Stimulated activated naive CD8-positive, alpha-beta T cell treated with anti-CD3 and anti-CD28 coated beads, Interleukin-15, Interleukin-2, amounts not matched to agents 100 ng/mL and 50 ng/mL, for 24 hours (primary cell): ENCODE data around the gene GPR25.

Source experiments
- H3K27ac Mint-ChIP-seq: one replicate; pipeline ENCODE4 v1.8.0; 2021; ENCODE audit warnings: mild to moderate bottlenecking, mixed read lengths
- H3K27me3 Mint-ChIP-seq: one replicate; pipeline ENCODE4 v1.8.0; 2021; ENCODE audit warnings: mixed read lengths
- H3K36me3 Mint-ChIP-seq: one replicate; pipeline ENCODE4 v1.8.0; 2021; ENCODE audit warnings: low read depth, mixed read lengths
- H3K4me1 Mint-ChIP-seq: one replicate; pipeline ENCODE4 v1.8.0; 2021; ENCODE audit warnings: low read depth, mixed read lengths
- H3K4me3 Mint-ChIP-seq: one replicate; pipeline ENCODE4 v1.8.0; 2021; ENCODE audit warnings: mild to moderate bottlenecking, mixed read lengths
- H3K9me3 Mint-ChIP-seq: one replicate; pipeline ENCODE4 v1.8.0; 2021; ENCODE audit warnings: mixed read lengths

The GPR25 gene

DNA sequence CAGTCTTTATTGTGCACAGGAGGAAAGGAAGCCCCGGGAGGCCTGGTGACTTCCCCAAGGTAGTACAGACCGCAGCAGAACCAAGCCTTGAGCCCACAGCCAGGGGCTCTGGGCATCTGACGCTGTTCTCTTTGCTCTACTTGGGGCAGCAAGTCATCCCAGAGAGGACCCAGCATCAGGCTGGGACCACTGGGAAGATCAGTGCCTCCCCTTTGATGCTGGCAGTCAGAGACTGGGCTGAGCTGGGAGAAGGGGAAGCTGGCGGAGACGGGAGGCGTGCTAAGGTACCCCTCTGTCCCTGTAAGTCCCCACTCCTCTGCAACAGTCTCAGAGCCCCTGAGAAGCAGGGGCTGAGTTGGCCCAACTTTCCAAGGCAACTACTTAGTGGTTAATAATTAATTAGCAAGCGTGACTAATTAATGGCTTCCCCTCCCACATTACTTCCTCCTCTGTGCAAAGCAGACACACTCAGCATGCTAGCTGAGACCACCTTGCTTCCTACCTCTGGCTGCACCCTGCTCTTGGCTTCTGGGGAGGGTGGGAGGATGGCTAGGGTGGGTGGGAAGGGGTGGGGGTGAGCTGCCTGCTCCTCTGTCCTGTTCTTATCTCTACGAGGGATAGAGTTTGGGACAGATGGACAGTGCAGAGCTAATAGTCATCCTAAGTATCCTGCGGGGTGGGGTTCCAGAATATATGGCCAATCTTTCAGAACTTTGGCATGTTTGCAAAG is 23.2 kb downstream of the GPR25 start:
- H3K36me3 Mint-ChIP-seq = no peaks in the 10 kb centered on the region
- peaks cover 11% of the 10 kb centered on the region for H3K4me1 Mint-ChIP-seq
- no peak overlapping the region for H3K27ac Mint-ChIP-seq
- no peak overlapping the region for H3K4me3 Mint-ChIP-seq
- peaks cover 35% of the 10 kb centered on the region for H3K27me3 Mint-ChIP-seq
- H3K9me3 Mint-ChIP-seq = no peaks in the 10 kb centered on the region

DNA sequence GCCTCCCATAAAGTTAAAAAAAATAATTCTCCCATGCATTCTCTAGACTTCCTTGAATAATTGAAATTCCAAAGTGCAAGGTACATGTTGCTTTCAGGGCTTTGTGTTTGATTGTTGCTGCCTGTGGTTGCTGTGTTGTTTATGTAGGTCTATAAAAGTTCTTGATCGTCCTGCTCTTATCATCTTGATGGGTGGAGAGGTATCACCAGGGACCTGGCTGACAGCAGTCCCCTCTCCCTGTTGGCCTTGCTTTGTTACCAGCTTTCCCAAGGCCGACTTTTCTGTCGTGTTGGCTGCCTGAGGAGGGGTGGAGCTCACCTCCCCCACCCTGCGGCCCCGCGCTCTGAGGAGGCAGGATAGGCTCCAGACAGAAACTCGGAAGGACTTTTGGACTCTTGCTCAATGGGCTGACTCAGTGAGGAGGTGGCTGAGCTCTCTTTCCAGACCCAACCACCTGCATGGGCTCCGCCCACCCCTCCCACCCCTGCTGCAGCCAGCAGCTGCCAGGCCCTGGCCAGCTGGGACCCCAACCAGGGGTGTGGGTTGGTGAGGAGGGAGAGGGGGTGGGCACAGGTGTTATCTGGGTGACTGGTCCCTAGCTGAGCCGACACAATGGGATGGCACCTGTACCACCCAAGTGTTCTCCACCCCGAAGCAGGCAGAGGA is 23.9 kb downstream of the GPR25 start:
- no peak overlapping the region for H3K4me3 Mint-ChIP-seq
- H3K4me1 Mint-ChIP-seq = peaks cover 7% of the 10 kb centered on the region
- no peak overlapping the region for H3K27ac Mint-ChIP-seq
- H3K36me3 Mint-ChIP-seq = no peaks in the 10 kb centered on the region
- H3K9me3 Mint-ChIP-seq = no peaks in the 10 kb centered on the region
- H3K27me3 Mint-ChIP-seq = peaks cover 30% of the 10 kb centered on the region

DNA sequence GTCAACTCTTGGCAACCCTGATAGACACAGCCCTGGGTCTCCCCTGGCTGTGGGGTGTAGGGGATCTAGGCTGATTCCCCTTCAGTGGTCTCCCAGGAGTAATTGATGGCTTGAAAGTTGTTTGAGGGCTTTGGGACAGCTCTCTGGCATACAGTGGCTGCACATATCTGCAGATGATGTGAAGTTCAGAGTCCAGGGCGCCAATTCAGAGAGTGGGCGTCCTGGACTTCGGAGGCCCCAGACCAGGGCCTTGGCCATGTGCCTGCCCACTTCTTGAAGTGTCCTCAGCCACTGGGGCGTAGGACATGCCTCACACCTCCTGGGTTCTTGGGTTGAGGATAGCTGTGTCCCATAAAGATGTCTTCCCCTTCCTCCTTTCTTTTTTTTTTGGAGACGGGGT is 24.5 kb downstream of the GPR25 start:
- Mint-ChIP-seq H3K27ac (no peak overlapping the region), H3K36me3 (no peaks in the 10 kb centered on the region), H3K4me3 (no peak overlapping the region), H3K9me3 (no peaks in the 10 kb centered on the region), H3K4me1 (peaks cover under 1% of the 10 kb centered on the region), H3K27me3 (peaks cover 24% of the 10 kb centered on the region)

DNA sequence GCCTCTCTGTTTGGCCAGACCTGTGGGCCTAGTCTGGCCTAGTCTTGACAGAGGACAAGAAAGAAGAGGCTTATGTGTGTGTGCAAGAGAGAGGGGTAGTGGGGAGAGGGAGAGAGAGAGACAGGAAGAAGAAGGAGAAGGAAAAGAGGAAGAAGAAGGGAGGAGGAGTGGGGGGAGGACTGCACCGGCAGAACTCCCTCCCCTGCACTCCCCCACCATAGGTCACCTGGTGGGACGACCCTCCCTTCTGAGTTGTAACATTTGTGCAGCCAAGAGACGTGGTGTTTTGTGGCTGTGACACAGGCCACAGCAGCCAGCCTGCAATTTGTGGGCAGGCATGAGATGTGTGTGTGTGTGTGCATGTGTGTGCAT is 26.2 kb downstream of the GPR25 start:
- H3K9me3 Mint-ChIP-seq = no peaks in the 10 kb centered on the region
- no peak overlapping the region for H3K4me3 Mint-ChIP-seq
- H3K36me3 Mint-ChIP-seq = no peaks in the 10 kb centered on the region
- no peaks in the 10 kb centered on the region for H3K4me1 Mint-ChIP-seq
- no peak overlapping the region for H3K27ac Mint-ChIP-seq
- peaks cover 9% of the 10 kb centered on the region for H3K27me3 Mint-ChIP-seq

DNA sequence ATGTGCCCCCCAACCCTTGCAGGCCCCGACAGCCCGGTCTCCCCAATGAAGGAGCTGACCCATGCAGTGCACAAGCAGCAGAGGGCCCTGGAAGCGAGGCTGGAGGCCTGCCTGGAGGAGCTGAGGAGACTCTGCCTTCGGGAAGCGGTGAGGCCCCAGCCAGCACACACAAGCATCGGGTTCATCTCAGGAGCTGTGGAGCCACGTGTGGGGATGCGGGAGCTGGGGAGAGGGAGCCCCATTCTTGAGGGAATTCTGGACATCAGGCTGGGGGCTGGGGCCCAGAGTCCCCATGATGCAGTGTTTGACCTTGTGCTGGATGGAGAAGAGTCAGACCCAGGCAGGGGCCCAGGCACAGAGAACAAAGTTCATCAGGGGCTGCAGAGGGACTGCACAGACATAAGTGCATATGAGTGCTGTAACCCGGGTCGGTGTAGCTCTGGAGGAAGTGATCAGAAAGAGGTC is 26.7 kb downstream of the GPR25 start:
- Mint-ChIP-seq H3K9me3 (no peaks in the 10 kb centered on the region), H3K4me1 (no peaks in the 10 kb centered on the region), H3K4me3 (no peak overlapping the region), H3K27ac (no peak overlapping the region), H3K27me3 (peaks cover 7% of the 10 kb centered on the region), H3K36me3 (no peaks in the 10 kb centered on the region)

DNA sequence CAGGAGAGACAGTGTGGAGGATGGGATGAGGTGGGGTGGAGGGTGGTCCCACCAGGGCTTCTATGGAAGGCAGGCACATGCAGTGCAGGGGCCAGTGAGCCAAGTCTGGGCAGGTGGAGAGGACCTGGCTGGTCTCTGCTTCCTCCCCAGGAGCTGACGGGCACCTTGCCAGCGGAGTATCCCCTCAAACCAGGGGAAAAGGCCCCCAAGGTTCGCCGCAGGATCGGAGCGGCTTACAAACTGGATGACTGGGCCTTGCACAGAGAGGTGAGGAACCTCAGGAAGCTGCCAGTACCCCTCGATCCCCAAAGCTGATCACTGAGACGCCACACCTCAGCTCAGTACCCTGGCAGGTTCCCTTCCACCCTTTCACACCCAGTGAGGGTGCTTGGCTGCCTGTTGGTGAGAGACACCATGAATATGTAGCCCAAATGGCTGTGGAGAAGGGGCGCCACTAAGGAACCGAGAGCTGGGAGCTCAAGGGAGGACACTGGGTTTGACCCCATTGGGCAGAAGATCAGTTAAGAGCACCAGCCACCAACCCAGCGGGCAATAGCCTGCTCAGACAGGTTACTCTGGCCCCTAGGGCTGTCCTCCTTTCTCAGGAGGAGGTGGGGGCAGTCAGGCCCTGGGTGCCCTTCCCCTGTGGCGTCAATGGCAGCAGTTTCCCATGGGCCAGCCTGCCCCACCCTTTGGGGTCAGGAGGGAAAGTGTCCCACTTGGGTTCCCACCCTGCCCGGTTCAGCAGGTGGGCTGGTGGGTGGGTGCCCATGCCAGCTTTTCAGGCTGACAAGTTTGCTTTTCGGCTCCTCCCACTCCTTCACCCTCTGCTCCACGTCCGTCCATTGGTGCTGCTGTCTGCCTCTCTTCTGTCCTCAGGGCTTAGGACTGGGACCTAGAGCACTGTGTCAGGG is 27.4 kb downstream of the GPR25 start:
- Mint-ChIP-seq H3K4me1 (peaks cover 6% of the 10 kb centered on the region), H3K27me3 (peaks cover 4% of the 10 kb centered on the region), H3K9me3 (no peaks in the 10 kb centered on the region), H3K27ac (no peak overlapping the region), H3K4me3 (no peak overlapping the region), H3K36me3 (no peaks in the 10 kb centered on the region)

DNA sequence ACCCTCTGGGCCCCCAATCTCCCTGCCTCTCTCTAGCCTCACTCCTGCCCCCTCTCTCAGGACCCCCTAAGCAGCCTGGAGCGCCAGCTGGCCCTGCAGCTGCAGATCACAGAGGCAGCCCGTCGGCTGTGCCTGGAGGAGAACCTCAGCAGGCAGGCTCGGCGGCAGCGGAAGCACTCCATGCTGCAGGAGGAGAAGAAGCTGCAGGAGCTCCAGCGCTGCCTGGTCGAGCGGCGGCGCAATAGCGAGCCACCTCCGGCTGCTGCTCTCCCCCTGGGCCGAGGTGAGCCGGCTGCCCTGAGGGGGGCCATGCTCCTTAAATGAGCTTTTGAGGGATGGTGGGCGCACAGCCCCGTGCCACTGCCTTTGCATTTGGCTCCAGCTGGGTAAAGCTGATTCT is 28.1 kb downstream of the GPR25 start:
- Mint-ChIP-seq H3K36me3 (no peaks in the 10 kb centered on the region), H3K4me1 (peaks cover 13% of the 10 kb centered on the region), H3K4me3 (no peak overlapping the region), H3K27ac (no peak overlapping the region), H3K9me3 (no peaks in the 10 kb centered on the region), H3K27me3 (peaks cover 4% of the 10 kb centered on the region)

DNA sequence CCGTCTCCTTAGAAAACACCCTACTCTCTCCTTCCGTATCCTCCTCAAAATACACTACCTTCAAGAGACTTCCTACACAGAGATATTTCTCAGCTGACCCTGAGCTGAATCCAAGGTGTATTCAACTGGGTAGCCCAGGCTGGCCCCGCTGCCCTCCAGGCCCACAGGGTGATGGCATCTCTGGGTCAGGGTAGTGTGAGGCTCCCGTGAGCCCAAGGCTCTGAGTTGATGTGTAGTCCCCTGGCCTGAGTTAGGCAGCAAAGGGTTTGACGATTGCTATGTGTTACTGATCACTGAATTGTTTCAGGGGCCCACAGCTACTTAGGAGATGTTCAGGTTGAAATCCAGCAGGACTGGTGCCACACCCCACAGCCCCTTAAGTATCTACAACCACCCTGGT is 28.6 kb downstream of the GPR25 start:
- no peaks in the 10 kb centered on the region for H3K9me3 Mint-ChIP-seq
- H3K4me1 Mint-ChIP-seq = peaks cover 16% of the 10 kb centered on the region
- no peak overlapping the region for H3K27ac Mint-ChIP-seq
- H3K36me3 Mint-ChIP-seq = no peaks in the 10 kb centered on the region
- H3K4me3 Mint-ChIP-seq = no peak overlapping the region
- peaks cover 3% of the 10 kb centered on the region for H3K27me3 Mint-ChIP-seq

DNA sequence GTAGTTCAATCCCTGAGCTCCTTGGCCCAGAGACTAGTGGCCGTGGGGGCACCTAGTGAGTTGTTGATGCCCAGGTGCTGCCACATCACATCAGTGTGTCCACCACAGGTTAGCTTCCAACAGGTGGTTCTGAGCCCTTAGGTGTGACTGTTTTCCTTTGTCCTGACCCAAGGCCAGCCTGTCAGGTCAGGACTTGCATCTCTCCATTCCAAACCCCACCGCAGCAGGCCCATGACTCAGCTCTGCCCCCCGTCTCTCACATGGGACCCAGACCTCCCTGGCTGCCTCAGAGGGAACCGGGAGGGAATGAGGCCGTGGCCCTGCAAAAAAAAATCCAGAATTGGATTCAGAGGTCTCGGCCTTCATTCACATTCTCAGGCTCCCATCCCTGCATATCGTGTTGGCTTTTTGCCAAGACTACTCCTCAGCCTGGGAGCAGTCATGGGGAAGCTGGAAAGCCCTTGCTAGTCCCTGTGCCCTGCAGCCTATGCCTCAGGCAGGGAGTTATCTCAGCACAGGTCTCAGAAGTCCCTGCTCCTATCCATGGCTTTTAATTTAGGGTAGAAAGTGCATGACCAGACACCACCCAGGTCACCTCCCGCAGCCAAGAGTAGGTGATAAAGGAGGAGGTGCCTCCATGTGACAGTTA is 29.1 kb downstream of the GPR25 start:
- Mint-ChIP-seq H3K36me3 (no peaks in the 10 kb centered on the region), H3K9me3 (no peaks in the 10 kb centered on the region), H3K27me3 (no peaks in the 10 kb centered on the region), H3K27ac (no peak overlapping the region), H3K4me1 (peaks cover 22% of the 10 kb centered on the region), H3K4me3 (no peak overlapping the region)

DNA sequence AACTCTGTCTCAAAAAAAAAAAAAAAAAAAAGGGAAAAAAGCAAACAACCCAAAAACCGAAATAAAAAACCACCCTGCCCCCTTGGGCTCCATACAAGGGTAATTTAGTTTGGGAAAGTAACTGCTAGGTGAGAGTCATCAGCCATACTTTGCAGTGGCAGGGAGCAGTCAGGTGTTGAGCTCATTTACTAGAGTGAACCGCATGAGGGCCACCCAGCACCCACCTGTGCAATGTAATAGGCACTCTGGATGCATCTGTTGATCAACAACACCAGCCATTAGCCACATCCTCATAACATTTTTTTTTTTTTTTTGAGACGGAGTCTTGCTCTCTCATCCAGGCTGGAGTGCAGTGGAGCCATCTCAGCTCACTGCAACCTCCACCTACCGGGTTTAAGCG is 31.0 kb downstream of the GPR25 start:
- H3K36me3 Mint-ChIP-seq = no peaks in the 10 kb centered on the region

DNA sequence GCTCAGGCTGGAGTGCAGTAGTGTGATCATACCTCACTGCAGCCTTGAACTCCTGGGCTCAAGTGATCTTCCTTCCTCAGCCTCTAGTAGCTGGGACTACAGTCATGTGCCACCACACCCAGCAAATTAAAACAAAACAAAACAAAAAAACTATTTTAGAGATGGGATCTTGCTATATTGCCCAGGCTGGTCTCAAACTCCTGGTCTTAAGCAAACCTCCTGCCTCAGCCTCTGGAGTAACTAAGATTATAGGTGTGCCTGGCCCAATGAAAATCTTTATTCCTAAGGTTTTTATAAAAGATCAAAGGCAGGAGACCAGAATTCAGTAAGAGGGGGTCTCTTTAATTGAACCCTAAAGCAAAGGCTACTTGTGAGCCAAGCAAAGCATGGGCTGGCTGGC is 32.0 kb downstream of the GPR25 start:
- H3K4me1 Mint-ChIP-seq = peaks cover 27% of the 10 kb centered on the region
- no peak overlapping the region for H3K27ac Mint-ChIP-seq
- no peak overlapping the region for H3K4me3 Mint-ChIP-seq
- no peaks in the 10 kb centered on the region for H3K9me3 Mint-ChIP-seq
- peaks cover 13% of the 10 kb centered on the region for H3K27me3 Mint-ChIP-seq
- H3K36me3 Mint-ChIP-seq = no peaks in the 10 kb centered on the region

More for the DNA sequence above, 31.0 kb downstream of the GPR25 start:
- Mint-ChIP-seq H3K4me1 (peaks cover 27% of the 10 kb centered on the region), H3K4me3 (no peak overlapping the region), H3K9me3 (no peaks in the 10 kb centered on the region), H3K27ac (no peak overlapping the region), H3K27me3 (peaks cover 13% of the 10 kb centered on the region)

DNA sequence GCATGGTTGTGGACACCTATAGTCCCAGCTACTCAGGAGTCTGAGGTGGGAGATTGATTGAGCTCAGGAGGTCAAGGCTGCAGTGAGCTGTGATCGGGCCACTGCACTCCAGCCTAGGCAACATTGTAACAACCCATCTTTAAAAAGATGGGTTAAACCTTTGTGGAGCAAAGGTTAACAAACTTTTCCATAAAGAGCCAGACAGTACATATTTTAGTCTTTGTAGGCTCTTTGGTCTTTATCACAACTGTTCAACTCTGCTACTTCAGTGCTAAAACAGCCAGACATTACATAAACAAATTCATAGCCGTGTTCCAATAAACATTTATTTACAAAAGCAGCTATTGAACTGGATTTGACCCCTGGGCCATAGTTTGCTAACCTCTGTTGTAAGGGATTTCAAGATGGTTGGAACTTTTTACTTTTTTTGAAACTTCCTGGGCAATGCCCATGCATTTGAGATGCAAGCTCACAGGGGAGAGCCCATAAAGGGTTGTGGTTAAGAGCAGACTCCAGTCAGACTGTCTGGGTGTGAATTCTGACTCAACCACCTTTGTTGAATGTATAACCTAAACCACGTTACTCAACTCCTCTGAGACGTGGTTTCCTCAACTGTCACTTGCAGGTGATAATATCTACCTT is 32.8 kb downstream of the GPR25 start:
- Mint-ChIP-seq H3K36me3 (no peaks in the 10 kb centered on the region), H3K9me3 (no peaks in the 10 kb centered on the region), H3K27ac (no peak overlapping the region), H3K4me3 (no peak overlapping the region), H3K4me1 (peaks cover 27% of the 10 kb centered on the region), H3K27me3 (peaks cover 13% of the 10 kb centered on the region)

DNA sequence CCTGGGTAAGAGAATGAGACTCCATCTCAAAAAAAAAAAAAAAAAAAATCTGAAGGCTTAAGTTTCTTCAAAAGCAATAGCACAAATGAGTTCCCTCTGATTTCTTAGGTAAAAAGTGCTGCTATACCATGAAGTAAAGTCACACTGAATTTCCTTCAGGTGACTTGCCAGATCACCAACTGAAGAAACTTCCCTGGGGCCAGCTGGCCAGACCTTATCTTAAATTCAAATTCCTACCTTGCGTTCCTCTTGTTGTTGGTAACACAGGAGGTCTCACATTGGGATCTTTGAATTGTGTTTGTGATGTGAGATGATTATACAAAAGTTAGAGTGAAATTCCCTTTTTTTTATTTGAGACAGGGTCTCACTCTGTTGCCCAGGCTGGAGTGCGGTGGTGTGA is 33.7 kb downstream of the GPR25 start:
- Mint-ChIP-seq H3K27me3 (peaks cover 13% of the 10 kb centered on the region), H3K27ac (no peak overlapping the region), H3K4me1 (peaks cover 27% of the 10 kb centered on the region), H3K4me3 (no peak overlapping the region), H3K36me3 (no peaks in the 10 kb centered on the region), H3K9me3 (no peaks in the 10 kb centered on the region)

DNA sequence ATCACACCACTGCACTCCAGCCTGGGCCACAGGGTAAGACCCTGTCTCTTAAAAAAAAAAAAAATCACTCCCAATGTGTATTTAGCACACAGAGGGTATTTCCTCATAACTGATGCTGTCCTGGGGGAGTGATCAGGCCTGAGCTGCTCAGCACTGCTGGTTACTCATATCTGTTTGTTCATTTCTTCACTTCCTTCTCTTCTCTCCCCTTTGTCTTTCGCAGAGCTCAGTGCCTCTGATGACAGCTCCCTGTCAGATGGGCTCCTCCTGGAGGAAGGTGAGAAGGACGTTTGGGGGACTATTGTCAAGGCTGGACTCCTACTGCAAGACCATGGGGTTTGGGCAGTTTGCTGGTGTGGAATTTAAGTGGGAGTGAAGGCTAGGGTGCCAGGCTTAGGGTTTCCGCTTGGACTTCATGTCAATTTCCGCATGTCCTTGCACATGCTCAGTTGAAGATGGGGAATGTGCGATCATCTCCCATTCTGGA is 34.9 kb downstream of the GPR25 start:
- Mint-ChIP-seq H3K27ac (no peak overlapping the region), H3K9me3 (no peaks in the 10 kb centered on the region), H3K36me3 (no peaks in the 10 kb centered on the region)

More for the DNA sequence above, 34.9 kb downstream of the GPR25 start:
- Mint-ChIP-seq H3K4me3 (no peak overlapping the region), H3K4me1 (peaks cover 27% of the 10 kb centered on the region), H3K27me3 (peaks cover 13% of the 10 kb centered on the region)
